Activated T-cell treated with anti-CD3 and anti-CD28 coated beads, Interleukin-2, amount 50 U/mL, for 24 hours (primary cell): ENCODE data around the gene ATAD3A.

ENCODE experiments used
- DNase-seq: peaks from one replicate; pipeline ENCODE4 v3.0.0-alpha.2; 2020
- H3K27ac Mint-ChIP-seq: 2 replicates; pipeline ENCODE4 v1.8.0; 2020; ENCODE audit warnings: mild to moderate bottlenecking, mixed read lengths
- H3K27me3 Mint-ChIP-seq: 2 replicates; pipeline ENCODE4 v1.8.0; 2020; ENCODE audit warnings: mixed read lengths
- H3K36me3 Mint-ChIP-seq: 2 replicates; pipeline ENCODE4 v1.8.0; 2020; ENCODE audit warnings: low read depth, mixed read lengths
- H3K4me1 Mint-ChIP-seq: 2 replicates; pipeline ENCODE4 v1.8.0; 2020; ENCODE audit warnings: low read depth, mixed read lengths
- H3K4me3 Mint-ChIP-seq: 2 replicates; pipeline ENCODE4 v1.8.0; 2020; ENCODE audit warnings: mild to moderate bottlenecking, moderate library complexity, mixed read lengths
- H3K9me3 Mint-ChIP-seq: 2 replicates; pipeline ENCODE4 v1.8.0; 2020; ENCODE audit warnings: mixed read lengths

Gene ATAD3A

GRCh38 chr1:1536938-1537546 lies 25.1 kb downstream of the ATAD3A start:
- DNase-seq: no peak
- Mint-ChIP-seq H3K4me3 (no peak overlapping the region), H3K27me3 (no peaks in the 10 kb centered on the region), H3K4me1 (peaks cover 3% of the 10 kb centered on the region), H3K27ac (peak overlapping the region; percentile 65), H3K9me3 (peaks cover 2% of the 10 kb centered on the region), H3K36me3 (peaks cover 25% of the 10 kb centered on the region)

GRCh38 chr1:1537626-1538250 lies 25.8 kb downstream of the ATAD3A start:
- Mint-ChIP-seq H3K9me3 (no peaks in the 10 kb centered on the region), H3K4me1 (peaks cover 3% of the 10 kb centered on the region), H3K27me3 (no peaks in the 10 kb centered on the region), H3K4me3 (no peak overlapping the region), H3K27ac (no peak overlapping the region), H3K36me3 (peaks cover 23% of the 10 kb centered on the region)
- no peak for DNase-seq

- no peaks in the 10 kb centered on the region for H3K27me3 Mint-ChIP-seq
- H3K27ac Mint-ChIP-seq: peak overlapping the region; percentile 75
- H3K36me3 Mint-ChIP-seq: peaks cover 25% of the 10 kb centered on the region
- no peaks in the 10 kb centered on the region for H3K9me3 Mint-ChIP-seq
- DNase-seq: no peak
- H3K4me1 Mint-ChIP-seq: peaks cover 3% of the 10 kb centered on the region
- H3K4me3 Mint-ChIP-seq: peak overlapping the region; percentile 29
Observed at GRCh38 chr1:1538334-1538733, 26.4 kb downstream of the ATAD3A start.

GRCh38 chr1:1538989-1539309 lies 27.0 kb downstream of the ATAD3A start:
- H3K9me3 Mint-ChIP-seq: no peaks in the 10 kb centered on the region
- peak overlapping the region; percentile 29 for H3K4me3 Mint-ChIP-seq
- H3K36me3 Mint-ChIP-seq: peaks cover 28% of the 10 kb centered on the region
- peak overlapping the region; percentile 75 for H3K27ac Mint-ChIP-seq
- no peak for DNase-seq
- no peaks in the 10 kb centered on the region for H3K27me3 Mint-ChIP-seq
- peaks cover 3% of the 10 kb centered on the region for H3K4me1 Mint-ChIP-seq

GRCh38 chr1:1539310-1540089 lies 27.5 kb downstream of the ATAD3A start:
- Mint-ChIP-seq H3K9me3 (no peaks in the 10 kb centered on the region), H3K27ac (peak overlapping the region; percentile 66), H3K4me1 (peaks cover 3% of the 10 kb centered on the region), H3K4me3 (peak overlapping the region; percentile 60), H3K27me3 (no peaks in the 10 kb centered on the region), H3K36me3 (peaks cover 29% of the 10 kb centered on the region)
- DNase-seq: no peak

GRCh38 chr1:1540090-1540817 lies 28.3 kb downstream of the ATAD3A start, which contains the start of gene TMEM240:
Gene TMEM240, minus strand, starts transcription at chr1:1540624. Its CDS starts 278 bp downstream, at chr1:1540346.
- peaks cover 3% of the 10 kb centered on the region for H3K4me1 Mint-ChIP-seq
- no peaks in the 10 kb centered on the region for H3K27me3 Mint-ChIP-seq
- H3K9me3 Mint-ChIP-seq: no peaks in the 10 kb centered on the region
- H3K27ac Mint-ChIP-seq: peak within 1 kb of the TSS; percentile 66
- peak; percentile 70 for DNase-seq
- H3K36me3 Mint-ChIP-seq: peaks cover 34% of the 10 kb centered on the region
- H3K4me3 Mint-ChIP-seq: peak within 1 kb of the TSS; percentile 60

- H3K4me3 Mint-ChIP-seq: peak overlapping the region; percentile 18
- H3K27me3 Mint-ChIP-seq: no peaks in the 10 kb centered on the region
- no peaks in the 10 kb centered on the region for H3K9me3 Mint-ChIP-seq
- peaks cover 38% of the 10 kb centered on the region for H3K36me3 Mint-ChIP-seq
- peak overlapping the region; percentile 52 for H3K27ac Mint-ChIP-seq
- DNase-seq: no peak
- H3K4me1 Mint-ChIP-seq: peaks cover 3% of the 10 kb centered on the region
Observed at GRCh38 chr1:1540818-1541628, 29.1 kb downstream of the ATAD3A start.

- peak overlapping the region; percentile 52 for H3K27ac Mint-ChIP-seq
- peaks cover 3% of the 10 kb centered on the region for H3K4me1 Mint-ChIP-seq
- no peaks in the 10 kb centered on the region for H3K27me3 Mint-ChIP-seq
- H3K36me3 Mint-ChIP-seq: peaks cover 42% of the 10 kb centered on the region
- H3K4me3 Mint-ChIP-seq: no peak overlapping the region
- H3K9me3 Mint-ChIP-seq: no peaks in the 10 kb centered on the region
- no peak for DNase-seq
Observed at GRCh38 chr1:1541956-1542765, 30.2 kb downstream of the ATAD3A start.

- no peaks in the 10 kb centered on the region for H3K9me3 Mint-ChIP-seq
- H3K4me3 Mint-ChIP-seq: no peak overlapping the region
- peaks cover 49% of the 10 kb centered on the region for H3K36me3 Mint-ChIP-seq
- peaks cover 3% of the 10 kb centered on the region for H3K4me1 Mint-ChIP-seq
- DNase-seq: no peak
- peak overlapping the region; percentile 33 for H3K27ac Mint-ChIP-seq
- no peaks in the 10 kb centered on the region for H3K27me3 Mint-ChIP-seq
Observed at GRCh38 chr1:1542766-1543705, 31.1 kb downstream of the ATAD3A start.

GRCh38 chr1:1543706-1544099 lies 31.7 kb downstream of the ATAD3A start:
- H3K4me3 Mint-ChIP-seq: no peak overlapping the region
- H3K4me1 Mint-ChIP-seq: peaks cover 2% of the 10 kb centered on the region
- DNase-seq: no peak
- H3K27me3 Mint-ChIP-seq: no peaks in the 10 kb centered on the region
- no peaks in the 10 kb centered on the region for H3K9me3 Mint-ChIP-seq
- H3K36me3 Mint-ChIP-seq: peaks cover 51% of the 10 kb centered on the region
- H3K27ac Mint-ChIP-seq: no peak overlapping the region

- Mint-ChIP-seq H3K4me3 (no peak overlapping the region), H3K36me3 (peaks cover 53% of the 10 kb centered on the region), H3K9me3 (no peaks in the 10 kb centered on the region), H3K27me3 (no peaks in the 10 kb centered on the region), H3K4me1 (peaks cover under 1% of the 10 kb centered on the region), H3K27ac (peak overlapping the region; percentile 27)
- no peak for DNase-seq
Observed at GRCh38 chr1:1544544-1544943, 32.6 kb downstream of the ATAD3A start.

GRCh38 chr1:1545946-1546737 lies 34.2 kb downstream of the ATAD3A start:
- no peaks in the 10 kb centered on the region for H3K27me3 Mint-ChIP-seq
- H3K27ac Mint-ChIP-seq: no peak overlapping the region
- no peak overlapping the region for H3K4me3 Mint-ChIP-seq
- no peak for DNase-seq
- H3K36me3 Mint-ChIP-seq: peaks cover 53% of the 10 kb centered on the region
- H3K4me1 Mint-ChIP-seq: no peaks in the 10 kb centered on the region
- H3K9me3 Mint-ChIP-seq: no peaks in the 10 kb centered on the region
